ENCODE data around the gene NAA40. TPM values are rescaled to one million over a fixed set of nuclear protein-coding genes. Genes with fewer than 3 reads are reported as not detected.

NAA40 gene
- total and polyA plus RNA-seq, 2 of the 13 experiments (the other 11 are each of a cell fraction or from before 2014, with no cell fraction given), result 11.1 to 17.9 TPM

DNA sequence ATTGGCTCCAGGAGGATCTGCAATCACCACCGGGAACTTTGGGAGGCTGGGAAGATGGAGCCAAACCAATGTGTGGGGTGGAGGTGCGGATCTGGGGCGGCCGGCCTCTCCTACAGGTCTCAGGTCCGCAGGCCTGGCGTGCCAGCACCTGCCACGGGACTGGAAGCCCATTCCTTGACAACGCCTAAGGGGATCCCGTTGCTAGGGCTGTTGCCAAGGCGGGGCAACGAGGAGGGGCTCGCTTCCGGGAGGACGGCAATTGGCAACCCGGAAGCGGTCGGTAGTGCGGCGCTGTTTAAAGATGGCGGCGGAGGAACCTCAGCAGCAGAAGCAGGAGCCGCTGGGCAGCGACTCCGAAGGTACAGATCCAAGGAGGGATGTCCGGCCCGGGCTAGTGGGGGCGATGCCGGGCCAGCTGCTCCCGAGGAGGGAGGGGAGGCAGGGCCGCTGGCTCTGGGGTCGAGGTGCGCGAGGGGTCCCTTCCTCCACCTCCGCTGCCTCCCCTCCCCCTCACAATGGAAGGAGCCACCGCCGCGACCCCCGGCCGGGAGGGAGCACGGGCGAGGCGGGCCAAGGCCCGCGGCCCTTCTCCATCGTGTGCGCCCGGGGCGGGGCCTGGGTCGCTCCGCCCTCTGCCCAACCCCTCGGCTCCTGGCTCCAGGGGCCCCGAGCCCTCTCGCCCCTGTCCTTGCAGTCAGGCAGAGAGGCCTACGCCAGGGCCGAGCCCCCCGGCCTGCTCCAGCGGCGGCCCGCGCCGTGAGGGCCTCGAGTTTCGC lies 47.5 kb downstream of the NAA40 start, which contains the start of gene OTUB1 (continued):
- TF ChIP-seq, protein P1, sequence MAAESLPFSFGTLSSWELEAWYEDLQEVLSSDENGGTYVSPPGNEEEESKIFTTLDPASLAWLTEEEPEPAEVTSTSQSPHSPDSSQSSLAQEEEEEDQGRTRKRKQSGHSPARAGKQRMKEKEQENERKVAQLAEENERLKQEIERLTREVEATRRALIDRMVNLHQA (CRISPR knock-in tag; IDR thresholded peaks at IDR 0.05), result no peak
- TF ChIP-seq, protein P2, sequence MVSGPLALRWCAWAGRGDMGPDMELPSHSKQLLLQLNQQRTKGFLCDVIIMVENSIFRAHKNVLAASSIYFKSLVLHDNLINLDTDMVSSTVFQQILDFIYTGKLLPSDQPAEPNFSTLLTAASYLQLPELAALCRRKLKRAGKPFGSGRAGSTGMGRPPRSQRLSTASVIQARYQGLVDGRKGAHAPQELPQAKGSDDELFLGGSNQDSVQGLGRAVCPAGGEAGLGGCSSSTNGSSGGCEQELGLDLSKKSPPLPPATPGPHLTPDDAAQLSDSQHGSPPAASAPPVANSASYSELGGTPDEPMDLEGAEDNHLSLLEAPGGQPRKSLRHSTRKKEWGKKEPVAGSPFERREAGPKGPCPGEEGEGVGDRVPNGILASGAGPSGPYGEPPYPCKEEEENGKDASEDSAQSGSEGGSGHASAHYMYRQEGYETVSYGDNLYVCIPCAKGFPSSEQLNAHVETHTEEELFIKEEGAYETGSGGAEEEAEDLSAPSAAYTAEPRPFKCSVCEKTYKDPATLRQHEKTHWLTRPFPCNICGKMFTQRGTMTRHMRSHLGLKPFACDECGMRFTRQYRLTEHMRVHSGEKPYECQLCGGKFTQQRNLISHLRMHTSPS (CRISPR knock-in tag; IDR thresholded peaks at IDR 0.05; ENCODE audit: low read depth), result no peak
- TF ChIP-seq SALL2 (CRISPR knock-in tag; IDR thresholded peaks at IDR 0.05) (peak; percentile 98), SP4 (CRISPR knock-in tag; IDR thresholded peaks at IDR 0.05) (peak; percentile 90), SIN3B (IDR thresholded peaks at IDR 0.05; ENCODE audit: low read length) (peak; percentile 84; the same call in 1 of the 2 replicates), JUNB (CRISPR knock-in tag; IDR thresholded peaks at IDR 0.05; ENCODE audit: borderline replicate concordance) (no peak), ZNF678 (CRISPR knock-in tag; IDR thresholded peaks at IDR 0.05) (0 out of 2 replicates have a peak, but pooled peaks have one; percentile 24), KAT8 (CRISPR knock-in tag; IDR thresholded peaks at IDR 0.05) (peak; percentile 95), ZSCAN22 (CRISPR knock-in tag; IDR thresholded peaks at IDR 0.05) (no peak; the same call in 1 of the 2 replicates), HNF4A (CRISPR knock-in tag; IDR thresholded peaks at IDR 0.05) (peak; percentile 20; the same call in 1 of the 2 replicates), ZNF136 (CRISPR knock-in tag; IDR thresholded peaks at IDR 0.05; ENCODE audit: low read depth) (no peak; the same call in 1 of the 2 replicates), ZFY (CRISPR knock-in tag; IDR thresholded peaks at IDR 0.05) (peak; percentile 97), HDAC2 (CRISPR knock-in tag; IDR thresholded peaks at IDR 0.05) (peak; percentile 47), CBX5 (CRISPR knock-in tag; IDR thresholded peaks at IDR 0.05; ENCODE audit: borderline replicate concordance) (peak; percentile 55; the same call in 1 of the 2 replicates), ZNF709 (CRISPR knock-in tag; IDR thresholded peaks at IDR 0.05) (peak; percentile 75), PPARG (CRISPR knock-in tag; conservative IDR thresholded peaks at IDR 0.05) (0 out of 2 replicates have a peak, but pooled peaks have one; percentile 26)
- TF ChIP-seq, protein P3, sequence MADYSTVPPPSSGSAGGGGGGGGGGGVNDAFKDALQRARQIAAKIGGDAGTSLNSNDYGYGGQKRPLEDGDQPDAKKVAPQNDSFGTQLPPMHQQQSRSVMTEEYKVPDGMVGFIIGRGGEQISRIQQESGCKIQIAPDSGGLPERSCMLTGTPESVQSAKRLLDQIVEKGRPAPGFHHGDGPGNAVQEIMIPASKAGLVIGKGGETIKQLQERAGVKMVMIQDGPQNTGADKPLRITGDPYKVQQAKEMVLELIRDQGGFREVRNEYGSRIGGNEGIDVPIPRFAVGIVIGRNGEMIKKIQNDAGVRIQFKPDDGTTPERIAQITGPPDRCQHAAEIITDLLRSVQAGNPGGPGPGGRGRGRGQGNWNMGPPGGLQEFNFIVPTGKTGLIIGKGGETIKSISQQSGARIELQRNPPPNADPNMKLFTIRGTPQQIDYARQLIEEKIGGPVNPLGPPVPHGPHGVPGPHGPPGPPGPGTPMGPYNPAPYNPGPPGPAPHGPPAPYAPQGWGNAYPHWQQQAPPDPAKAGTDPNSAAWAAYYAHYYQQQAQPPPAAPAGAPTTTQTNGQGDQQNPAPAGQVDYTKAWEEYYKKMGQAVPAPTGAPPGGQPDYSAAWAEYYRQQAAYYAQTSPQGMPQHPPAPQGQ (CRISPR knock-in tag; IDR thresholded peaks at IDR 0.05; ENCODE audit: borderline replicate concordance), result no peak
- TF ChIP-seq, protein P4, sequence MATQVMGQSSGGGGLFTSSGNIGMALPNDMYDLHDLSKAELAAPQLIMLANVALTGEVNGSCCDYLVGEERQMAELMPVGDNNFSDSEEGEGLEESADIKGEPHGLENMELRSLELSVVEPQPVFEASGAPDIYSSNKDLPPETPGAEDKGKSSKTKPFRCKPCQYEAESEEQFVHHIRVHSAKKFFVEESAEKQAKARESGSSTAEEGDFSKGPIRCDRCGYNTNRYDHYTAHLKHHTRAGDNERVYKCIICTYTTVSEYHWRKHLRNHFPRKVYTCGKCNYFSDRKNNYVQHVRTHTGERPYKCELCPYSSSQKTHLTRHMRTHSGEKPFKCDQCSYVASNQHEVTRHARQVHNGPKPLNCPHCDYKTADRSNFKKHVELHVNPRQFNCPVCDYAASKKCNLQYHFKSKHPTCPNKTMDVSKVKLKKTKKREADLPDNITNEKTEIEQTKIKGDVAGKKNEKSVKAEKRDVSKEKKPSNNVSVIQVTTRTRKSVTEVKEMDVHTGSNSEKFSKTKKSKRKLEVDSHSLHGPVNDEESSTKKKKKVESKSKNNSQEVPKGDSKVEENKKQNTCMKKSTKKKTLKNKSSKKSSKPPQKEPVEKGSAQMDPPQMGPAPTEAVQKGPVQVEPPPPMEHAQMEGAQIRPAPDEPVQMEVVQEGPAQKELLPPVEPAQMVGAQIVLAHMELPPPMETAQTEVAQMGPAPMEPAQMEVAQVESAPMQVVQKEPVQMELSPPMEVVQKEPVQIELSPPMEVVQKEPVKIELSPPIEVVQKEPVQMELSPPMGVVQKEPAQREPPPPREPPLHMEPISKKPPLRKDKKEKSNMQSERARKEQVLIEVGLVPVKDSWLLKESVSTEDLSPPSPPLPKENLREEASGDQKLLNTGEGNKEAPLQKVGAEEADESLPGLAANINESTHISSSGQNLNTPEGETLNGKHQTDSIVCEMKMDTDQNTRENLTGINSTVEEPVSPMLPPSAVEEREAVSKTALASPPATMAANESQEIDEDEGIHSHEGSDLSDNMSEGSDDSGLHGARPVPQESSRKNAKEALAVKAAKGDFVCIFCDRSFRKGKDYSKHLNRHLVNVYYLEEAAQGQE (IDR thresholded peaks at IDR 0.05; ENCODE audit: borderline replicate concordance in 1 of 2, low read depth in 1 of 2, low read length in 2 of 2), result no peak; a peak in 1 of 4 replicates
- TF ChIP-seq, protein P5, sequence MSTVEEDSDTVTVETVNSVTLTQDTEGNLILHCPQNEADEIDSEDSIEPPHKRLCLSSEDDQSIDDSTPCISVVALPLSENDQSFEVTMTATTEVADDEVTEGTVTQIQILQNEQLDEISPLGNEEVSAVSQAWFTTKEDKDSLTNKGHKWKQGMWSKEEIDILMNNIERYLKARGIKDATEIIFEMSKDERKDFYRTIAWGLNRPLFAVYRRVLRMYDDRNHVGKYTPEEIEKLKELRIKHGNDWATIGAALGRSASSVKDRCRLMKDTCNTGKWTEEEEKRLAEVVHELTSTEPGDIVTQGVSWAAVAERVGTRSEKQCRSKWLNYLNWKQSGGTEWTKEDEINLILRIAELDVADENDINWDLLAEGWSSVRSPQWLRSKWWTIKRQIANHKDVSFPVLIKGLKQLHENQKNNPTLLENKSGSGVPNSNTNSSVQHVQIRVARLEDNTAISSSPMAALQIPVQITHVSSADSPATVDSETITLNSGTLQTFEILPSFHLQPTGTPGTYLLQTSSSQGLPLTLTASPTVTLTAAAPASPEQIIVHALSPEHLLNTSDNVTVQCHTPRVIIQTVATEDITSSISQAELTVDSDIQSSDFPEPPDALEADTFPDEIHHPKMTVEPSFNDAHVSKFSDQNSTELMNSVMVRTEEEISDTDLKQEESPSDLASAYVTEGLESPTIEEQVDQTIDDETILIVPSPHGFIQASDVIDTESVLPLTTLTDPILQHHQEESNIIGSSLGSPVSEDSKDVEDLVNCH (CRISPR knock-in tag; IDR thresholded peaks at IDR 0.05), result no peak
